PC-3 (cell line): Measurements from ENCODE around the gene KCNQ1OT1. TPM values are rescaled to one million over a fixed set of nuclear protein-coding genes. Genes with fewer than 3 reads are reported as not detected.

Experiments used
- ATAC-seq: fragments of 200-7000 bp; cut with Tn5 transposase; 2 replicates; pipeline ENCODE4 v1.9.1; 2020; ENCODE audit warnings: mild to moderate bottlenecking, moderate library complexity
- BruUV-seq: library from RNA; stranded (reverse); fragments of 400-500 nt; replicated peaks from 2 replicates; lab custom pipeline; 2021; lab: Mats Ljungman, UMichigan
- CTCF ChIA-PET: fragments of 300-600 bp; sonication (Branson Sonifier 250); formaldehyde crosslinking; loops from one replicate; lab custom pipeline; 2022; ENCODE audit warnings: antibody characterized with exemption; lab: Charles Lee
- POLR2A ChIA-PET: fragments of 300-600 bp; sonication (Branson Sonifier 250); formaldehyde crosslinking; loops from one replicate; lab custom pipeline; 2022; ENCODE audit warnings: antibody characterized with exemption; ENCODE audit not compliant: unreplicated experiment; lab: Charles Lee
- DNase-seq: peaks from one replicate; pipeline ENCODE4 v3.0.0-alpha.2; 2015
- H2AFZ ChIP-seq: fragments of 300-600 bp; sonication (generic); 2 replicates; pipeline ENCODE4 v1.6.0; 2016; ENCODE audit warnings: antibody characterized with exemption, low read length
- H3F3A ChIP-seq: fragments of 300-600 bp; sonication (generic); one replicate; pipeline ENCODE4 v1.6.0; 2017; ENCODE audit warnings: antibody characterized with exemption, low read length, control low read depth, mild to moderate bottlenecking; ENCODE audit not compliant: unreplicated experiment
- H3K27ac ChIP-seq: fragments of 300-600 bp; sonication (generic); 2 replicates; pipeline ENCODE4 v1.5.1; 2016; ENCODE audit warnings: mild to moderate bottlenecking, low read length
- H3K27me3 ChIP-seq: fragments of 300-600 bp; sonication (generic); 2 replicates; pipeline ENCODE4 v1.6.1; 2016; ENCODE audit warnings: low read length, mixed read lengths
- H3K36me3 ChIP-seq: fragments of 300-600 bp; sonication (generic); 2 replicates; pipeline ENCODE4 v1.6.1; 2016; ENCODE audit warnings: low read depth, mixed run types, low read length, mixed read lengths
- H3K4me1 ChIP-seq: fragments of 300-600 bp; sonication (generic); 2 replicates; pipeline ENCODE4 v1.5.1; 2016; ENCODE audit warnings: low read length; ENCODE audit not compliant: insufficient read depth
- H3K4me2 ChIP-seq: fragments of 300-600 bp; sonication (generic); 2 replicates; pipeline ENCODE4 v1.6.0; 2016; ENCODE audit warnings: low read length
- H3K4me3 ChIP-seq: fragments of 300-600 bp; sonication (generic); 2 replicates; pipeline ENCODE4 v1.5.1; 2016; ENCODE audit warnings: mild to moderate bottlenecking, low read length, mixed read lengths
- H3K79me2 ChIP-seq: fragments of 300-600 bp; sonication (generic); 2 replicates; pipeline ENCODE4 v1.6.1; 2017; ENCODE audit warnings: low read length, mixed read lengths
- H3K9ac ChIP-seq: fragments of 300-600 bp; sonication (generic); 2 replicates; pipeline ENCODE4 v1.6.0; 2016; ENCODE audit warnings: mild to moderate bottlenecking, low read length
- H3K9me2 ChIP-seq: fragments of 300-600 bp; sonication (generic); replicated peaks from 2 replicates; pipeline ENCODE4 v1.6.1; 2016; ENCODE audit warnings: mixed run types, low read length, mixed read lengths
- H3K9me3 ChIP-seq: fragments of 300-600 bp; sonication (generic); 2 replicates; pipeline ENCODE4 v1.6.1; 2016; ENCODE audit warnings: low read length, mixed read lengths
- H4K20me1 ChIP-seq: fragments of 300-600 bp; sonication (generic); 2 replicates; pipeline ENCODE4 v1.6.1; 2016; ENCODE audit warnings: low read length, mixed read lengths
- CTCF ChIP-seq: fragments of 300-600 bp; sonication (generic); conservative IDR thresholded peaks from 2 replicates; pipeline ENCODE4 v1.5.1; 2017; ENCODE audit warnings: antibody characterized with exemption, low read depth, mild to moderate bottlenecking, low read length
- EZH2 ChIP-seq: fragments of 300-600 bp; sonication (generic); IDR thresholded peaks from one replicate; pipeline ENCODE4 v1.6.1; 2017; ENCODE audit warnings: antibody characterized with exemption, mild to moderate bottlenecking, low read length; ENCODE audit not compliant: unreplicated experiment
- EZH2phosphoT487 ChIP-seq: fragments of 300-600 bp; sonication (generic); IDR thresholded peaks from 2 replicates; pipeline ENCODE4 v1.6.1; 2018; ENCODE audit warnings: mild to moderate bottlenecking, antibody characterized with exemption, low read length, borderline replicate concordance
- intact Hi-C: fragments of 100-400 bp; cut with micrococcal nuclease; formaldehyde crosslinking; loops from 2 replicates; pipeline ENCODE4 v1.9.0; 2023
- total RNA-seq: library from RNA; depleted of rRNA; stranded (reverse); fragments of >200 nt; gene quantifications from 2 replicates; pipeline ENCODE4 v1.2.3, GENCODE V29; 2014

Gene KCNQ1OT1
- total RNA-seq, 1 experiment from 2014 or later: 1.5 TPM

DNA sequence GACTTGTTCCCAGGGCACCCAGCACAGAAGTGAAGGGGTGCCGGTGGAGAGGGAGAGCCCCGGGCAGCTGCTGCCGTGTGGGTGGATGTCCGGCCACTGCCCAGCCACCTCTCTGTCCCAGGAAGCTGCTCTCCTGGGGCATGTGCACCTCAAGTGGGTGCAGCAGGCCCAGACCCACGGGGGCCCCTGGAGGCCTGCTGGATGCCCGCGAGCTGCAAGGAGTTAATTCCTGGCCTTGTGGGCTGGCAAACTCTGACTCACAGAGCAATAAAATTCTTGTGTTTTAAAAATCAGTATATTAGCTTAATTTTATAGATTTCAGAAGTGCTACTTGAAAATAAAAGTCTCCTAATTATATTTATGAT is 37.4 kb upstream of the KCNQ1OT1 start:
- ATAC-seq (peak; percentile 25), DNase-seq (peak; percentile 26)
- Histone ChIP-seq H3K4me2 (peak overlapping the region; percentile 37), H3K27ac (no peak overlapping the region), H3K9me2 (no peaks in the 10 kb centered on the region), H3K9me3 (no peaks in the 10 kb centered on the region), H3F3A (no peaks in the 10 kb centered on the region), H3K9ac (no peak overlapping the region), H2AFZ (0 out of 2 replicates have a peak overlapping the region, but pooled peaks have one; percentile 12), H4K20me1 (no peaks in the 10 kb centered on the region), H3K79me2 (no peaks in the 10 kb centered on the region), H3K27me3 (no peaks in the 10 kb centered on the region), H3K4me1 (peaks cover 34% of the 10 kb centered on the region), H3K4me3 (no peak overlapping the region), H3K36me3 (no peaks in the 10 kb centered on the region)
- CTCF ChIA-PET: interaction anchor here (0.6 kb wide), 1 partner anchor 196 kb away, joined by 4 read pairs; no protein-coding TSS in a partner anchor
- BruUV-seq: no TSS peak
- TF ChIP-seq EZH2phosphoT487: no peak
- TF ChIP-seq CTCF: no peak
- TF ChIP-seq EZH2: no peak
- POLR2A ChIA-PET: no interaction called here
- intact Hi-C loops: no loop called here

DNA sequence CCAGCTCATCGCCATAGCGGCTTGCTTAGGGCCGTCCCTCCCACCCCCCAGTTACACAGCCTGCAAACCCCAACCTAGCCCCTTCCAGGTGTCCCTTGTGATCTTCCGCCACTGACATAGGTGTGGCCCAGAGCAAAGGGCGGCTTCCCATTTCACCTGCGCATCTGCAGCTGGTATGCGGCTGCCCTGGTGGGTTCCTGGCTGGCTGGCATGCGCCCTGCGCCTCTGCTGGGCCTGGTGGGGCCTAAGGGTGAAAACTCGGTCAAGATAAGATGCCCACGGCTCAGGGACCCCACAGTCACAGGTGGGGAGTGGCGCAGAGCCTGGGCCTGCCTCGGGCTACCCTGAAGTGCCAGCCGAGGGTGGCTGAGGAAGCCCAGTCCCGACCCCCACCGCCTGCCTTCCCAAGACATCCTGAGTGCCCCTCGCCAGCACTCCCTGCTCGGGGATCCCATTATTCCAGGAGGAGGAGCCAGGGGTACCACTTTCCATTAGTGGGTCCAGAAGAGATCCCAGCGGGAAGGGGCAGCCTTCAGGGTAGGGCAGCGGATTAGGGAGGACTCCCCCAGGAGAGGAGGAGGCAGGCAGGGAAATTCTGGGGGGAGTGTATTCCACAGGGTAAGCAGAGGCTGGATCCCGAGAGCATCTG is 36.9 kb upstream of the KCNQ1OT1 start:
- no peaks in the 10 kb centered on the region for H3K9me3 ChIP-seq
- H4K20me1 ChIP-seq: no peaks in the 10 kb centered on the region
- no peak for TF ChIP-seq EZH2phosphoT487
- TF ChIP-seq EZH2: no peak
- TF ChIP-seq CTCF: no peak
- BruUV-seq: no TSS peak
- intact Hi-C loops: no loop called here
- no peak overlapping the region for H2AFZ ChIP-seq
- no peak overlapping the region for H3K27ac ChIP-seq
- peaks cover 29% of the 10 kb centered on the region for H3K4me1 ChIP-seq
- no peaks in the 10 kb centered on the region for H3K9me2 ChIP-seq
- no peaks in the 10 kb centered on the region for H3K79me2 ChIP-seq
- no peaks in the 10 kb centered on the region for H3F3A ChIP-seq
- H3K4me3 ChIP-seq: no peak overlapping the region
- H3K36me3 ChIP-seq: no peaks in the 10 kb centered on the region
- CTCF ChIA-PET: interaction anchor here (0.6 kb wide), 1 partner anchor 197 kb away, joined by 4 read pairs; no protein-coding TSS in a partner anchor
- H3K4me2 ChIP-seq: no peak overlapping the region
- no peak overlapping the region for H3K9ac ChIP-seq
- ATAC-seq (no peak), DNase-seq (no peak)
- no peaks in the 10 kb centered on the region for H3K27me3 ChIP-seq
- POLR2A ChIA-PET: no interaction called here

DNA sequence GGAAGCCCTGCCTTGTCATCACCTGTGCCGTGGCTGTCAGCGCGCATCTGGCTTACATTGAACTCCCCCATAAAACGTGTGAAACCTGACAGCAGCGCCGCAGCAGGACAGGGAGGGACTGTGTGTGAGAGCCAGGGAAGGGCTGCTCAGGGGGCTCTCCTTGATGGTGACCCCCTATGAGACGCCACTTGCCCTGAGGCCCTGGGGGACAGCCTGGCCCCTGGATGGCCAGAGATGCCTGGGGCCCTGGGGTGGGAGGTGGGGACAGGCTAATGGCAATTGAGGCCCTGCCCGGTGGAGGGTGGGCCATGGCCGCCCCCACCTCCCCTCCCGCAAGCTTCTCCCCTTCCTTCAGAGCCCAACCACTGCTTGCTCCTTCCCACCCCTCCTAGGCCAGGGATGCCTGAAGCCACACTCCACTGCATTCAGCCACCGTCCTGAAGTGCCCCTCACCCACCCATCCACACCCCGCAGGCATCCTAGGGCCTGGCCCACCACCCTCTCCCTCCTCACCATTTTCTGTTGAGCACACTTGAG is 35.3 kb upstream of the KCNQ1OT1 start:
- no peaks in the 10 kb centered on the region for H3K9me3 ChIP-seq
- no peak overlapping the region for H3K4me2 ChIP-seq
- CTCF ChIA-PET: no interaction called here
- BruUV-seq: no TSS peak
- DNase-seq (no peak), ATAC-seq (no peak)
- H3K79me2 ChIP-seq: no peaks in the 10 kb centered on the region
- no peaks in the 10 kb centered on the region for H4K20me1 ChIP-seq
- H3K27ac ChIP-seq: no peak overlapping the region
- H3K9me2 ChIP-seq: no peaks in the 10 kb centered on the region
- POLR2A ChIA-PET: no interaction called here
- H3K36me3 ChIP-seq: no peaks in the 10 kb centered on the region
- no peak overlapping the region for H3K9ac ChIP-seq
- H2AFZ ChIP-seq: no peak overlapping the region
- intact Hi-C loops: no loop called here
- H3K27me3 ChIP-seq: no peaks in the 10 kb centered on the region
- no peaks in the 10 kb centered on the region for H3F3A ChIP-seq
- H3K4me3 ChIP-seq: no peak overlapping the region
- no peak for TF ChIP-seq CTCF
- no peak for TF ChIP-seq EZH2phosphoT487
- no peak for TF ChIP-seq EZH2
- H3K4me1 ChIP-seq: peaks cover 22% of the 10 kb centered on the region
